ENCODE results near the gene CSAG3. TPM values are rescaled to one million over a fixed set of nuclear protein-coding genes. Genes with fewer than 3 reads are reported as not detected.
"Not testable (repeated sequence)": the region's sequence is repeated elsewhere in the genome, so short reads cannot be mapped to it uniquely, and the experiment has no call there.

CSAG3 gene
- not detected for total RNA-seq
- long read RNA-seq = 0 reads

DNA sequence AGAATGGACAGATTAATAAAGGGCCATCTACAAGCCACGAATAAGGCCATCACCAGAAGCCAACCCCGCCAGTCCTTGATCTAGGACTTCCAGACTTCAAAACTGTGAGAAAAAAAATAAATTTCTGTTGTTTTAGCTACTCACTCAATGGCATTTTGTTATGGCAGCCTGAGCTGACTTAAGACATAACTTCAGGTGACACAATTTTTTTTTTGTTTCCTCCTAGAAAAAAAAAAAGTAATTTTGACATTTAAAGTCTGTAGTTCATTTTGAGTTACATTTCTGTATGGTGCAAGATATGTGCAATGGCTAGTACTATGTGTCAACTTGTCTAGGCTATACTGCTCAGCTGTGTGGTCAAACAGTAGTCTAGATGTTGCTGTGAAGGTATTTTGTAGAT, at the start of gene CSAG3:
Gene CSAG3, plus strand, starts transcription at position 301 of the 400 bp plus-strand sequence.
- H3K4me3 ChIP-seq; intact Hi-C loops (cut with micrococcal nuclease); H3K36me3 ChIP-seq; DNase-seq; H3K4me1 ChIP-seq; H3K9me3 ChIP-seq (replicated peaks); H3K27ac ChIP-seq (replicated peaks); H3K27me3 ChIP-seq (ENCODE audit: low read depth): not testable (repeated sequence)

GRCh38 chrX:152713195-152713594, 45.8 kb upstream of the CSAG3 start:
- H3K27me3 ChIP-seq (ENCODE audit: low read depth); H3K36me3 ChIP-seq; H3K4me1 ChIP-seq; DNase-seq; intact Hi-C loops (cut with micrococcal nuclease); H3K27ac ChIP-seq (replicated peaks); H3K4me3 ChIP-seq; H3K9me3 ChIP-seq (replicated peaks): not testable (repeated sequence)

DNA sequence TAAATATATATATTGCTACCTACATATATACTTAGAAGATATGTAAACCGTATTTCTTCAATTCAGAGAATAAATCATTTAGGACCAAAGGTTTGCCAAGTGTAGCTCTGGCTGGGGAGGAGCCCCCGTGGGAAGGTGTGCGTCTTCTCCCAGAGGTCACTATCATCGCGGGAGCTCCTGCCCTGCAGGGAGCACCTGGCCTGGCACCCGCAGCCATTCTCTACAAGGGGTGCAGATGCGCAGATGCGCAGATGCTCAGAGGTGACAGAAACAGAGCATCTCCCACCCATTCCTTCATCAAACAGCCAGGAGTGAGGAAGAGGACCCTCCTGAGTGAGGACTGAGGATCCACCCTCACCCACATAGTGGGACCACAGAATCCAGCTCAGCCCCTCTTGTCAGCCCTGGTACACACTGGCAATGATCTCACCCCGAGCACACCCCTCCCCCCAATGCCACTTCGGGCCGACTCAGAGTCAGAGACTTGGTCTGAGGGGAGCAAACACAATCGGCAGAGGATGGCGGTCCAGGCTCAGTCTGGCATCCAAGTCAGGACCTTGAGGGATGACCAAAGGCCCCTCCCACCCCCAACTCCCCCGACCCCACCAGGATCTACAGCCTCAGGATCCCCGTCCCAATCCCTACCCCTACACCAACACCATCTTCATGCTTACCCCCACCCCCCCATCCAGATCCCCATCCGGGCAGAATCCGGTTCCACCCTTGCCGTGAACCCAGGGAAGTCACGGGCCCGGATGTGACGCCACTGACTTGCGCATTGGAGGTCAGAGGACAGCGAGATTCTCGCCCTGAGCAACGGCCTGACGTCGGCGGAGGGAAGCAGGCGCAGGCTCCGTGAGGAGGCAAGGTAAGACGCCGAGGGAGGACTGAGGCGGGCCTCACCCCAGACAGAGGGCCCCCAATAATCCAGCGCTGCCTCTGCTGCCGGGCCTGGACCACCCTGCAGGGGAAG, 44.9 kb upstream of the CSAG3 start, which contains the start of gene MAGEA2B:
Gene MAGEA2B, plus strand, starts transcription at position 814 of the 973 bp plus-strand sequence. CDS start 2,479 bp downstream, outside the sequence.
- H3K27me3 ChIP-seq (ENCODE audit: low read depth); H3K36me3 ChIP-seq; H3K9me3 ChIP-seq (replicated peaks); H3K4me3 ChIP-seq; H3K4me1 ChIP-seq; DNase-seq; intact Hi-C loops (cut with micrococcal nuclease); H3K27ac ChIP-seq (replicated peaks): not testable (repeated sequence)

GRCh38 chrX:152725409-152725808, 33.6 kb upstream of the CSAG3 start:
- Histone ChIP-seq H3K27me3 (ENCODE audit: low read depth) (no peaks in the 10 kb centered on the region), H3K36me3 (no peaks in the 10 kb centered on the region), H3K9me3 (replicated peaks) (no peaks in the 10 kb centered on the region), H3K4me1 (no peaks in the 10 kb centered on the region), H3K4me3 (no peak overlapping the region), H3K27ac (replicated peaks) (no peak overlapping the region)
- intact Hi-C loops (cut with micrococcal nuclease) = no loop called here
- DNase-seq = no peak
- TF ChIP-seq CTCF (IDR thresholded peaks at IDR 0.05; ENCODE audit: borderline replicate concordance) = no peak

- Histone ChIP-seq H3K27me3 (ENCODE audit: low read depth) (no peaks in the 10 kb centered on the region), H3K27ac (replicated peaks) (no peak within 1 kb of the TSS), H3K36me3 (no peaks in the 10 kb centered on the region), H3K9me3 (replicated peaks) (no peaks in the 10 kb centered on the region), H3K4me3 (no peak within 1 kb of the TSS), H3K4me1 (no peaks in the 10 kb centered on the region)
- DNase-seq = no peak
- intact Hi-C loops (cut with micrococcal nuclease) = no loop called here
- TF ChIP-seq CTCF (IDR thresholded peaks at IDR 0.05; ENCODE audit: borderline replicate concordance) = no peak
Measured at GRCh38 chrX:152733261-152733975, 25.6 kb upstream of the CSAG3 start, which contains the start of the genes CSAG1 and MAGEA12. CSAG1 (minus strand) TSS chrX:152733721; CDS start chrX:152732460, 1,261 bp downstream. MAGEA12 (plus strand) TSS chrX:152733757; CDS start chrX:152736162, 2,405 bp downstream.

DNA sequence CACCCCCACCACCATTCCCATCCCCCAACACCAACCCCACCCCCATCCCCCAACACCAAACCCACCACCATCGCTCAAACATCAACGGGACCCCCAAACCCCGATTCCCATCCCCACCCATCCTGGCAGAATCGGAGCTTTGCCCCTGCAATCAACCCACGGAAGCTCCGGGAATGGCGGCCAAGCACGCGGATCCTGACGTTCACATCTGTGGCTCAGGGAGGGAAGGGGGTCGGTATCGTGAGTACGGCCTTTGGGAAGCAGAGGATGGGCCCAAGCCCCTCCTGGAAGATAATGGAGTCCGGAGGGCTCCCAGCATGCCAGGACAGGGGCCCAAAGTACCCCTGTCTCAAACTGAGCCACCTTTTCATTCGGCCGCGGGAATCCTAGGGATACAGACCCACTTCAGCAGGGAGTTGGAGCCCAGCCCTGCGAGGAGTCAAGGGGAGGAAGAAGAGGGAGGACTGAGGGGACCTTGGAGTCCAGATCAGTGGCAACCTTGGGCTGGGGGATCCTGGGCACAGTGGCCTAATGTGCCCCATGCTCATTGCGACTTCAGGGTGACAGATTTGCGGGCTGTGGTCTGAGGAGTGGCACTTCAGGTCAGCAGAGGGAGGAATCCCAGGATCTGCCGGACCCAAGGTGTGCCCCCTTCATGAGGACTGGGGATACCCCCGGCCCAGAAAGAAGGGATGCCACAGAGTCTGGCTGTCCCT, 24.7 kb upstream of the CSAG3 start:
- H3K27ac ChIP-seq (replicated peaks); DNase-seq; H3K27me3 ChIP-seq (ENCODE audit: low read depth); intact Hi-C loops (cut with micrococcal nuclease); H3K4me1 ChIP-seq; H3K9me3 ChIP-seq (replicated peaks); H3K4me3 ChIP-seq; H3K36me3 ChIP-seq: not testable (repeated sequence)

GRCh38 chrX:152735101-152735500, 23.9 kb upstream of the CSAG3 start:
- intact Hi-C loops (cut with micrococcal nuclease) = no loop called here
- no peak for DNase-seq
- Histone ChIP-seq H3K4me1 (no peaks in the 10 kb centered on the region), H3K9me3 (replicated peaks) (no peaks in the 10 kb centered on the region), H3K36me3 (no peaks in the 10 kb centered on the region), H3K27me3 (ENCODE audit: low read depth) (no peaks in the 10 kb centered on the region), H3K4me3 (no peak overlapping the region), H3K27ac (replicated peaks) (no peak overlapping the region)
- no peak for TF ChIP-seq CTCF (IDR thresholded peaks at IDR 0.05; ENCODE audit: borderline replicate concordance)

All from left ventricle myocardium inferior (tissue), 1 donor.